ENCODE results near the gene CNTN5.

The CNTN5 gene

DNA sequence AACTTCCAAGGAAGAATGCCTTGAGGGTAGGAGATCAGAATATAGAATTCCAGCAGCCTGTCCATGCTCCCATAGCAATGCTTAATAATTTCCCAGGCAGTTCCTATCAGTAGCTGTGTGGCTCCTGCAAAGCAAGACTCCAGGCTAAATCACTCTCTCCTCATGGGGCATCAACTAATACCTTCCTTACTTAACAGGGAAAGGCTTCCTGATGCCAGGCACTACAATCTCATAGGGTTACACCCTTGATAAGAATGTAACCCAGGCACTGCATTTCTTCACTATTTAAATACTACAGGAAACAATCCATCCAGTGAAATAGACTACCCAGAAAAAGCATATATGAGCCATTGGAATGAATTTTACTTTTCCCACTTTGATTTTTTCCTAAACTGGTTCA lies 1051.4 kb downstream of the CNTN5 start (continued):
- TF ChIP-seq, protein P1, sequence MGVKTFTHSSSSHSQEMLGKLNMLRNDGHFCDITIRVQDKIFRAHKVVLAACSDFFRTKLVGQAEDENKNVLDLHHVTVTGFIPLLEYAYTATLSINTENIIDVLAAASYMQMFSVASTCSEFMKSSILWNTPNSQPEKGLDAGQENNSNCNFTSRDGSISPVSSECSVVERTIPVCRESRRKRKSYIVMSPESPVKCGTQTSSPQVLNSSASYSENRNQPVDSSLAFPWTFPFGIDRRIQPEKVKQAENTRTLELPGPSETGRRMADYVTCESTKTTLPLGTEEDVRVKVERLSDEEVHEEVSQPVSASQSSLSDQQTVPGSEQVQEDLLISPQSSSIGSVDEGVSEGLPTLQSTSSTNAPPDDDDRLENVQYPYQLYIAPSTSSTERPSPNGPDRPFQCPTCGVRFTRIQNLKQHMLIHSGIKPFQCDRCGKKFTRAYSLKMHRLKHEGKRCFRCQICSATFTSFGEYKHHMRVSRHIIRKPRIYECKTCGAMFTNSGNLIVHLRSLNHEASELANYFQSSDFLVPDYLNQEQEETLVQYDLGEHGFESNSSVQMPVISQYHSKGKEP (tag by site-specific recombination; IDR thresholded peaks at IDR 0.05) = no peak
- no peak for TF ChIP-seq ZNF843 (tag by site-specific recombination; IDR thresholded peaks at IDR 0.05)
- TF ChIP-seq ZFP41 (tag by site-specific recombination; IDR thresholded peaks at IDR 0.05; ENCODE audit: borderline replicate concordance) = no peak
- no peak for TF ChIP-seq GFI1B (tag by site-specific recombination; IDR thresholded peaks at IDR 0.05)
- no peak for TF ChIP-seq ZNF354C (tag by site-specific recombination; IDR thresholded peaks at IDR 0.05; ENCODE audit: borderline replicate concordance, low read depth)

DNA sequence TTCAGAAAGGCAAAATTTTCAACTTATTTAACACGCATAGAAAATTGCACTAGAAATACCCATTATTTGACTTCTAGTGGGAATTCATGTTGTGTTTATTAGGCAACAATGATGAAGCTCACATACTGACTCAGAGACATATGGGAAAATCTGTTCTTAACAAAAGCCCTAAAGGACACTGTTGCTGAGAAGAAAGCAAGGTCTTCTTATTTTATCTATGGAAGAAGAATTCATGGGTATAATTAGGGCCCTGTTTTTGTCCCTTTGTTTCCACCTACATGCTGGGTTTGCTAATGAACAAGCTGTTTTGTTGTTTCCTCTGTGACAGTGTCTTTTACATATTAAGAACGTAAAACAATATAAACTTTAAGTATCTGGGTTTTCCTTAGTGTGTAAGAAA lies 1059.6 kb downstream of the CNTN5 start:
- Histone ChIP-seq H3K9me3 (ENCODE audit: control insufficient read depth, insufficient read depth, low read depth, low read length) (no peaks in the 10 kb centered on the region), H3K4me3 (ENCODE audit: low read depth, low read length) (no peak overlapping the region), H3K4me1 (ENCODE audit: control insufficient read depth, insufficient read depth, low read length) (no peaks in the 10 kb centered on the region), H3K27ac (ENCODE audit: extremely low read depth, low read depth, low read length) (no peak overlapping the region), H3K36me3 (ENCODE audit: control insufficient read depth in 2 of 2, insufficient read depth in 1 of 2, low read length in 2 of 2) (no peaks in the 10 kb centered on the region)
- POLR2A ChIA-PET = no interaction called here
- CTCF ChIA-PET = interaction anchor here (0.6 kb wide), 1 partner anchor 444 kb away, joined by 4 read pairs; no protein-coding TSS in a partner anchor
- TF ChIP-seq, protein P2, sequence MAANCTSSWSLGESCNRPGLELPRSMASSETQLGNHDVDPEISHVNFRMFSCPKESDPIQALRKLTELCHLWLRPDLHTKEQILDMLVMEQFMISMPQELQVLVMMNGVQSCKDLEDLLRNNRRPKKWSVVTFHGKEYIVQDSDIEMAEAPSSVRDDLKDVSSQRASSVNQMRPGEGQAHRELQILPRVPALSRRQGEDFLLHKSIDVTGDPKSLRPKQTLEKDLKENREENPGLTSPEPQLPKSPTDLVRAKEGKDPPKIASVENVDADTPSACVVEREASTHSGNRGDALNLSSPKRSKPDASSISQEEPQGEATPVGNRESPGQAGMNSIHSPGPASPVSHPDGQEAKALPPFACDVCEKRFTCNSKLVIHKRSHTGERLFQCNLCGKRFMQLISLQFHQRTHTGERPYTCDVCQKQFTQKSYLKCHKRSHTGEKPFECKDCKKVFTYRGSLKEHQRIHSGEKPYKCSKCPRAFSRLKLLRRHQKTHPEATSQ (tag by site-specific recombination; IDR thresholded peaks at IDR 0.05) = no peak
- no peak for TF ChIP-seq WT1 (tag by site-specific recombination; IDR thresholded peaks at IDR 0.05)
- no peak for TF ChIP-seq ZFP41 (tag by site-specific recombination; IDR thresholded peaks at IDR 0.05; ENCODE audit: borderline replicate concordance)
- TF ChIP-seq ZBTB1 (tag by site-specific recombination; IDR thresholded peaks at IDR 0.05) = no peak
- no peak for TF ChIP-seq ZNF211 (tag by site-specific recombination; IDR thresholded peaks at IDR 0.05; ENCODE audit: low read depth)
- no peak for TF ChIP-seq MZF1 (tag by site-specific recombination; IDR thresholded peaks at IDR 0.05; ENCODE audit: borderline replicate concordance)
- no peak for TF ChIP-seq ZNF423 (tag by site-specific recombination; IDR thresholded peaks at IDR 0.05)
- TF ChIP-seq SP2 (tag by site-specific recombination; IDR thresholded peaks at IDR 0.05) = no peak
- TF ChIP-seq ZFP3 (tag by site-specific recombination; IDR thresholded peaks at IDR 0.05; ENCODE audit: low read depth) = no peak
- TF ChIP-seq ZNF830 (tag by site-specific recombination; IDR thresholded peaks at IDR 0.05; ENCODE audit: low read depth) = no peak
- TF ChIP-seq, protein P3, sequence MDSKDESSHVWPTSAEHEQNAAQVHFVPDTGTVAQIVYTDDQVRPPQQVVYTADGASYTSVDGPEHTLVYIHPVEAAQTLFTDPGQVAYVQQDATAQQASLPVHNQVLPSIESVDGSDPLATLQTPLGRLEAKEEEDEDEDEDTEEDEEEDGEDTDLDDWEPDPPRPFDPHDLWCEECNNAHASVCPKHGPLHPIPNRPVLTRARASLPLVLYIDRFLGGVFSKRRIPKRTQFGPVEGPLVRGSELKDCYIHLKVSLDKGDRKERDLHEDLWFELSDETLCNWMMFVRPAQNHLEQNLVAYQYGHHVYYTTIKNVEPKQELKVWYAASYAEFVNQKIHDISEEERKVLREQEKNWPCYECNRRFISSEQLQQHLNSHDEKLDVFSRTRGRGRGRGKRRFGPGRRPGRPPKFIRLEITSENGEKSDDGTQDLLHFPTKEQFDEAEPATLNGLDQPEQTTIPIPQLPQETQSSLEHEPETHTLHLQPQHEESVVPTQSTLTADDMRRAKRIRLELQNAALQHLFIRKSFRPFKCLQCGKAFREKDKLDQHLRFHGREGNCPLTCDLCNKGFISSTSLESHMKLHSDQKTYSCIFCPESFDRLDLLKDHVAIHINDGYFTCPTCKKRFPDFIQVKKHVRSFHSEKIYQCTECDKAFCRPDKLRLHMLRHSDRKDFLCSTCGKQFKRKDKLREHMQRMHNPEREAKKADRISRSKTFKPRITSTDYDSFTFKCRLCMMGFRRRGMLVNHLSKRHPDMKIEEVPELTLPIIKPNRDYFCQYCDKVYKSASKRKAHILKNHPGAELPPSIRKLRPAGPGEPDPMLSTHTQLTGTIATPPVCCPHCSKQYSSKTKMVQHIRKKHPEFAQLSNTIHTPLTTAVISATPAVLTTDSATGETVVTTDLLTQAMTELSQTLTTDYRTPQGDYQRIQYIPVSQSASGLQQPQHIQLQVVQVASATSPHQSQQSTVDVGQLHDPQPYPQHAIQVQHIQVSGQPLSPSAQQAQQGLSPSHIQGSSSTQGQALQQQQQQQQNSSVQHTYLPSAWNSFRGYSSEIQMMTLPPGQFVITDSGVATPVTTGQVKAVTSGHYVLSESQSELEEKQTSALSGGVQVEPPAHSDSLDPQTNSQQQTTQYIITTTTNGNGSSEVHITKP (tag by site-specific recombination; IDR thresholded peaks at IDR 0.05) = no peak
- TF ChIP-seq, protein P4, sequence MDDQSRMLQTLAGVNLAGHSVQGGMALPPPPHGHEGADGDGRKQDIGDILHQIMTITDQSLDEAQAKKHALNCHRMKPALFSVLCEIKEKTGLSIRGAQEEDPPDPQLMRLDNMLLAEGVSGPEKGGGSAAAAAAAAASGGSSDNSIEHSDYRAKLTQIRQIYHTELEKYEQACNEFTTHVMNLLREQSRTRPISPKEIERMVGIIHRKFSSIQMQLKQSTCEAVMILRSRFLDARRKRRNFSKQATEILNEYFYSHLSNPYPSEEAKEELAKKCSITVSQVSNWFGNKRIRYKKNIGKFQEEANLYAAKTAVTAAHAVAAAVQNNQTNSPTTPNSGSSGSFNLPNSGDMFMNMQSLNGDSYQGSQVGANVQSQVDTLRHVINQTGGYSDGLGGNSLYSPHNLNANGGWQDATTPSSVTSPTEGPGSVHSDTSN (CRISPR knock-in tag; IDR thresholded peaks at IDR 0.05) = no peak
- TF ChIP-seq, protein P5, sequence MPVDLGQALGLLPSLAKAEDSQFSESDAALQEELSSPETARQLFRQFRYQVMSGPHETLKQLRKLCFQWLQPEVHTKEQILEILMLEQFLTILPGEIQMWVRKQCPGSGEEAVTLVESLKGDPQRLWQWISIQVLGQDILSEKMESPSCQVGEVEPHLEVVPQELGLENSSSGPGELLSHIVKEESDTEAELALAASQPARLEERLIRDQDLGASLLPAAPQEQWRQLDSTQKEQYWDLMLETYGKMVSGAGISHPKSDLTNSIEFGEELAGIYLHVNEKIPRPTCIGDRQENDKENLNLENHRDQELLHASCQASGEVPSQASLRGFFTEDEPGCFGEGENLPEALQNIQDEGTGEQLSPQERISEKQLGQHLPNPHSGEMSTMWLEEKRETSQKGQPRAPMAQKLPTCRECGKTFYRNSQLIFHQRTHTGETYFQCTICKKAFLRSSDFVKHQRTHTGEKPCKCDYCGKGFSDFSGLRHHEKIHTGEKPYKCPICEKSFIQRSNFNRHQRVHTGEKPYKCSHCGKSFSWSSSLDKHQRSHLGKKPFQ (tag by site-specific recombination; IDR thresholded peaks at IDR 0.05) = no peak
- no peak for TF ChIP-seq PRDM1 (tag by site-specific recombination; IDR thresholded peaks at IDR 0.05)
- no peak for TF ChIP-seq BCL11B (tag by site-specific recombination; IDR thresholded peaks at IDR 0.05; ENCODE audit: low read depth)
- TF ChIP-seq ZNF558 (tag by site-specific recombination; IDR thresholded peaks at IDR 0.05) = no peak
- no peak for TF ChIP-seq ZNF202 (tag by site-specific recombination; IDR thresholded peaks at IDR 0.05; ENCODE audit: borderline replicate concordance)
- no peak for TF ChIP-seq KLF7 (tag by site-specific recombination; IDR thresholded peaks at IDR 0.05; ENCODE audit: borderline replicate concordance)
- TF ChIP-seq ZNF146 (tag by site-specific recombination; IDR thresholded peaks at IDR 0.05) = no peak

Measured in HEK293 (cell line).